Parathyroid adenoma (tissue), 2 donors: ENCODE results near the gene NUFIP2.

Experiments used
- H2AFZ ChIP-seq: fragments of 300-600 bp; sonication (generic); one replicate; pipeline ENCODE4 v1.7.0; 2017; ENCODE audit warnings: antibody characterized with exemption, mild to moderate bottlenecking
- H3K27ac ChIP-seq: fragments of 300-600 bp; sonication (generic); one replicate; pipeline ENCODE4 v1.7.0; 2017
- H3K27me3 ChIP-seq: fragments of 300-600 bp; sonication (generic); one replicate; pipeline ENCODE4 v1.7.0; 2017; ENCODE audit warnings: low read length; ENCODE audit not compliant: control insufficient read depth, insufficient read depth
- H3K36me3 ChIP-seq: fragments of 300-600 bp; sonication (generic); one replicate; pipeline ENCODE4 v1.7.0; 2017; ENCODE audit warnings: low read length; ENCODE audit not compliant: control insufficient read depth, insufficient read depth
- H3K4me1 ChIP-seq: fragments of 300-600 bp; sonication (generic); one replicate; pipeline ENCODE4 v1.7.0; 2017; ENCODE audit warnings: control low read depth
- H3K4me2 ChIP-seq: fragments of 300-600 bp; sonication (generic); one replicate; pipeline ENCODE4 v1.7.0; 2017; ENCODE audit warnings: low read length
- H3K4me3 ChIP-seq: fragments of 300-600 bp; sonication (generic); one replicate; pipeline ENCODE4 v1.7.0; 2017; ENCODE audit warnings: low read depth, low read length
- H3K79me2 ChIP-seq: fragments of 300-600 bp; sonication (generic); one replicate; pipeline ENCODE4 v1.7.0; 2017; ENCODE audit warnings: control low read depth
- H3K9ac ChIP-seq: fragments of 300-600 bp; sonication (generic); one replicate; pipeline ENCODE4 v1.7.0; 2017; ENCODE audit warnings: mild to moderate bottlenecking
- H3K9me3 ChIP-seq: fragments of 300-600 bp; sonication (generic); one replicate; pipeline ENCODE4 v1.7.0; 2017; ENCODE audit warnings: low read length; ENCODE audit not compliant: control insufficient read depth
- TF ChIP-seq, protein P1 (sequence below): fragments of 300-600 bp; sonication (generic); IDR thresholded peaks from one replicate; pipeline ENCODE4 v1.7.0; 2017; ENCODE audit warnings: antibody characterized with exemption, mild to moderate bottlenecking
- donor health status: primary hyperparathyroidism.

The NUFIP2 gene

GRCh38 chr17:29216856-29217255, 77.1 kb downstream of the NUFIP2 start:
- no peak overlapping the region for H3K9ac ChIP-seq
- no peaks in the 10 kb centered on the region for H3K4me1 ChIP-seq
- no peaks in the 10 kb centered on the region for H3K79me2 ChIP-seq
- TF ChIP-seq, protein P1, sequence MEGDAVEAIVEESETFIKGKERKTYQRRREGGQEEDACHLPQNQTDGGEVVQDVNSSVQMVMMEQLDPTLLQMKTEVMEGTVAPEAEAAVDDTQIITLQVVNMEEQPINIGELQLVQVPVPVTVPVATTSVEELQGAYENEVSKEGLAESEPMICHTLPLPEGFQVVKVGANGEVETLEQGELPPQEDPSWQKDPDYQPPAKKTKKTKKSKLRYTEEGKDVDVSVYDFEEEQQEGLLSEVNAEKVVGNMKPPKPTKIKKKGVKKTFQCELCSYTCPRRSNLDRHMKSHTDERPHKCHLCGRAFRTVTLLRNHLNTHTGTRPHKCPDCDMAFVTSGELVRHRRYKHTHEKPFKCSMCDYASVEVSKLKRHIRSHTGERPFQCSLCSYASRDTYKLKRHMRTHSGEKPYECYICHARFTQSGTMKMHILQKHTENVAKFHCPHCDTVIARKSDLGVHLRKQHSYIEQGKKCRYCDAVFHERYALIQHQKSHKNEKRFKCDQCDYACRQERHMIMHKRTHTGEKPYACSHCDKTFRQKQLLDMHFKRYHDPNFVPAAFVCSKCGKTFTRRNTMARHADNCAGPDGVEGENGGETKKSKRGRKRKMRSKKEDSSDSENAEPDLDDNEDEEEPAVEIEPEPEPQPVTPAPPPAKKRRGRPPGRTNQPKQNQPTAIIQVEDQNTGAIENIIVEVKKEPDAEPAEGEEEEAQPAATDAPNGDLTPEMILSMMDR: no peak
- no peak overlapping the region for H3K4me3 ChIP-seq
- no peaks in the 10 kb centered on the region for H3K9me3 ChIP-seq
- H3K4me2 ChIP-seq: no peak overlapping the region
- no peak overlapping the region for H2AFZ ChIP-seq
- no peaks in the 10 kb centered on the region for H3K36me3 ChIP-seq
- no peaks in the 10 kb centered on the region for H3K27me3 ChIP-seq
- H3K27ac ChIP-seq: no peak overlapping the region

GRCh38 chr17:29216181-29216580, 77.8 kb downstream of the NUFIP2 start:
- no peaks in the 10 kb centered on the region for H3K4me1 ChIP-seq
- no peak overlapping the region for H3K4me2 ChIP-seq
- no peak overlapping the region for H3K9ac ChIP-seq
- H3K36me3 ChIP-seq: no peaks in the 10 kb centered on the region
- H3K27ac ChIP-seq: no peak overlapping the region
- no peaks in the 10 kb centered on the region for H3K9me3 ChIP-seq
- no peaks in the 10 kb centered on the region for H3K27me3 ChIP-seq
- H2AFZ ChIP-seq: no peak overlapping the region
- TF ChIP-seq, protein P1: no peak
- H3K79me2 ChIP-seq: no peaks in the 10 kb centered on the region
- H3K4me3 ChIP-seq: no peak overlapping the region

DNA sequence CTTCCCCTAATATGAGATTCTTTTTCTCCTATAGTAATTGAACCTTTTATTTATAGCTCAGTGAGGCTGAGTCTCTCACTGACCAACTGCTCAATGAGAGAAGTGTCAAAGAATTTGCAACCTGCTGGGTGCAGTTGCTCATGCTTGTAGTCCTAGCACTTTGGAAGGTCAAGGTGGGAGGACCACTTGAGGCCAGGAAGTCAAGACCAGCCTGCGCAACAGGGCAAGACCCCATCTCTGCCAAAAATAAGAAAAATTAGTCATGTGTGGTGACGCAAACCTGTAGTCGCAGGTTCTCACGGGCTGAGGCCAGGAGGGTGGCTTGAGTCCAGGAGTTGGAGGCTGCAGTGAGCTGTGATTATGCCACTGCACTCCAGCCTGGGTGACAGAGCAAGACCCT, 78.2 kb downstream of the NUFIP2 start:
- Histone ChIP-seq H3K9ac (no peak overlapping the region), H3K36me3 (no peaks in the 10 kb centered on the region), H3K4me3 (no peak overlapping the region), H3K27me3 (no peaks in the 10 kb centered on the region), H2AFZ (no peak overlapping the region), H3K9me3 (no peaks in the 10 kb centered on the region), H3K27ac (no peak overlapping the region), H3K4me2 (no peak overlapping the region), H3K79me2 (no peaks in the 10 kb centered on the region), H3K4me1 (no peaks in the 10 kb centered on the region)
- TF ChIP-seq, protein P1: no peak

GRCh38 chr17:29215174-29215573, 78.8 kb downstream of the NUFIP2 start:
- Histone ChIP-seq H3K4me1 (no peaks in the 10 kb centered on the region), H3K36me3 (no peaks in the 10 kb centered on the region), H3K9me3 (no peaks in the 10 kb centered on the region), H3K4me2 (no peak overlapping the region), H3K27ac (no peak overlapping the region), H2AFZ (no peak overlapping the region), H3K27me3 (no peaks in the 10 kb centered on the region), H3K9ac (no peak overlapping the region), H3K79me2 (no peaks in the 10 kb centered on the region), H3K4me3 (no peak overlapping the region)
- TF ChIP-seq, protein P1: no peak

DNA sequence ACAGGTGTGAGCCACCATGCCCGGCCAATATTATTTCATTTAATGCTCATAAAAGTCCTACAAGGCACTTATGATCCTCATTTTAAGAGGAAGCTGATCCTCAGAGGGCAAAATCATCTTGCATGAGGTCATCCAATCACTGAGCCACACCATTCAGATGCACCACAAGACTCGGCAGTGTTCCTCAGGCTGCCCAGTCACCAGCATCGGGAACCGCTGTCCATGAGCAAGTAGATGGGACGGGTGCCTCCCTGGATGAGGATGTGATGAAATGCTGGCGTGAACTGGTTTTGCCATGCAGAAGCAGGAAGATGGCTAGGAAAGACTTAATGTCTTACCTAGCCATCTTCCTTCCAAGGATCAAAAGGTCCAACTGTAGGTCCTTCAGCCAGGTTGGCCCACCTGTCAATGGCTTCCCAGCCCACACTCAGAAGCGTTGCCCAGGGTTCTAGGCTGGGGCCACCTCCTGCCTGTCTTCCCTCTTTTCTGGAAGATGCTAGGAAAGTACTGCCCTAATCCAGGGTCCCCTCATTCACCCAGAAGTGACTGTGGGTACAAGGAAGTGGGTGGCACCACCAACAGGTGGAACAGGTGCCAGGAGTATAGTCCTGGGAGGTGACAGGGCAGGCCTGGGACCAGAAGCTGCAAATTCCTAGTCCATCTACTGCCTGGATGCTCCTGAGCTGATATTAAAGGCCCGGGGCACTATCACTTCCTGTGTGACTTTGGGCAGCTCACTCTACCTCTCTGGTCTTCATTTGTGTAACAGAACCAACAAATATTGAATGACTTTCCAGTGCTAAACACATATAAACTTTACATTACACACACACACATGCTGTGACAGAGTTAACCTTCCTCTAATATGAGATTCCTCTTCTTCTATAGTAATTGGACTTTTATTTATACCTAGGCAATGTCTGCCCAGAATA, 79.5 kb downstream of the NUFIP2 start:
- H2AFZ ChIP-seq: no peak overlapping the region
- no peaks in the 10 kb centered on the region for H3K9me3 ChIP-seq
- H3K4me3 ChIP-seq: no peak overlapping the region
- no peak overlapping the region for H3K27ac ChIP-seq
- H3K9ac ChIP-seq: no peak overlapping the region
- H3K36me3 ChIP-seq: no peaks in the 10 kb centered on the region
- no peaks in the 10 kb centered on the region for H3K27me3 ChIP-seq
- no peaks in the 10 kb centered on the region for H3K4me1 ChIP-seq
- TF ChIP-seq, protein P1: no peak
- no peaks in the 10 kb centered on the region for H3K79me2 ChIP-seq
- no peak overlapping the region for H3K4me2 ChIP-seq
